K562 (cell line): ENCODE results near the gene GJD2. TPM values are rescaled to one million over a fixed set of nuclear protein-coding genes. Genes with fewer than 3 reads are reported as not detected.

Experiments used
- CXXC5 ChIP-seq: fragments of 250-450 bp; sonication (Bioruptor Pico); IDR thresholded peaks from 2 replicates; pipeline ENCODE4 v1.8.0; 2022; ENCODE audit warnings: inconsistent platforms, mild to moderate bottlenecking, moderate library complexity
- FOXJ3 ChIP-seq: sonication (generic); formaldehyde crosslinking; IDR thresholded peaks from 2 replicates; pipeline ENCODE4 v1.4.0; 2020; ENCODE audit warnings: mild to moderate bottlenecking, missing genetic modification reagents
- HDAC2 ChIP-seq: fragments of 450-650 bp; IDR thresholded peaks from 2 replicates; pipeline ENCODE4 v1.6.1; 2016; ENCODE audit warnings: mild to moderate bottlenecking
- HEY1 ChIP-seq: fragments of 250-450 bp; sonication (Bioruptor Pico); IDR thresholded peaks from 2 replicates; pipeline ENCODE4 v1.5.0; 2020; ENCODE audit warnings: mild to moderate bottlenecking, moderate library complexity, borderline replicate concordance
- HMBOX1 ChIP-seq: sonication (generic); IDR thresholded peaks from 2 replicates; pipeline ENCODE4 v1.6.1; 2016
- HMG20B ChIP-seq: fragments of 250-450 bp; sonication (Bioruptor Pico); IDR thresholded peaks from 2 replicates; pipeline ENCODE4 v1.5.0; 2021; ENCODE audit warnings: mild to moderate bottlenecking
- NELFE ChIP-seq: IDR thresholded peaks from 2 replicates; pipeline ENCODE4 v1.6.1; 2011; ENCODE audit warnings: mild to moderate bottlenecking; ENCODE audit not compliant: insufficient read depth, insufficient read length
- PHF20 ChIP-seq: fragments of 450-650 bp; IDR thresholded peaks from 2 replicates; pipeline ENCODE4 v1.6.1; 2018; ENCODE audit not compliant: partially characterized antibody
- RBBP5 ChIP-seq: fragments of 200-600 bp; sonication (generic); IDR thresholded peaks from 2 replicates; pipeline ENCODE4 v1.6.1; 2012; ENCODE audit warnings: borderline replicate concordance, mild to moderate bottlenecking, low read length, control low read depth, inconsistent platforms; ENCODE audit not compliant: insufficient read depth, poor library complexity, severe bottlenecking
- SP1 ChIP-seq: sonication (generic); formaldehyde crosslinking; IDR thresholded peaks from 2 replicates; pipeline ENCODE4 v1.8.1; 2022; ENCODE audit warnings: mild to moderate bottlenecking, missing genetic modification reagents
- U2AF1 ChIP-seq: fragments of 200-400 bp; formaldehyde crosslinking; optimal IDR thresholded peaks from 2 replicates; pipeline ENCODE3; 2017; ENCODE audit warnings: mild to moderate bottlenecking, low read depth, low read length, moderate library complexity
- ZC3H11A ChIP-seq: IDR thresholded peaks from 2 replicates; pipeline ENCODE4 v1.6.1; 2012; ENCODE audit warnings: low read depth, low read length, improper control_type of control experiment
- ZNF239 ChIP-seq: fragments of 250-450 bp; sonication (Bioruptor Pico); IDR thresholded peaks from 2 replicates; pipeline ENCODE4 v1.4.0; 2020; ENCODE audit warnings: mild to moderate bottlenecking
- ZNF318 ChIP-seq, 2 experiments: fragments of 450-650 bp; IDR thresholded peaks; 2 replicates each; pipeline ENCODE4 v1.6.1; 2016; ENCODE audit warnings: mild to moderate bottlenecking in 2 of 2, borderline replicate concordance in 1 of 2, low read depth in 1 of 2, moderate library complexity in 1 of 2
- ZNF518B ChIP-seq: fragments of 250-450 bp; sonication (Bioruptor Pico); IDR thresholded peaks from 2 replicates; pipeline ENCODE4 v1.5.0; 2021; ENCODE audit warnings: mild to moderate bottlenecking, moderate library complexity
- polyA plus RNA-seq, 8 experiments: library from polyadenylated mRNA; depleted of rRNA in 4 of 8; stranded (reverse) in 5 of 8; unstranded in 3 of 8; fragments of >200 nt; fragmentation: Nextera tagmentation in 2 of 8; fragmentation: Illumina TruSeq in 1 of 8; extraction: Ambion mirVana in 2 of 8; extraction: Trizol in 1 of 8; gene quantifications; 2 replicates each; pipeline versions ENCODE4 v1.2.1 to v1.2.3, GENCODE V29; 2011 to 2014; ENCODE audit warnings: inconsistent platforms in 1 of 8, missing spikeins in 1 of 8
- total RNA-seq, 7 experiments: library from RNA; depleted of rRNA in 6 of 7; stranded (reverse); fragments of >200 nt in 6 of 7; fragmentation: Illumina TruSeq in 2 of 7; extraction: Trizol in 2 of 7; gene quantifications; 2 replicates each; pipeline versions ENCODE4 v1.2.1 to v1.2.3, GENCODE V29; 2011 to 2021; ENCODE audit warnings: low replicate concordance in 1 of 7

The GJD2 gene
- total and polyA plus RNA-seq, 9 of the 15 experiments (the other 6 are each of a cell fraction or from before 2014, with no cell fraction given) = not detected

GRCh38 chr15:34753236-34753894 is 1.4 kb downstream of the GJD2 start (continued):
- TF ChIP-seq ZNF318 (IDR thresholded peaks at IDR 0.05; ENCODE audit: borderline replicate concordance in 1 of 2, low read depth in 1 of 2) (no peak), RBBP5 (no peak), ZNF239 (CRISPR knock-in tag) (no peak), HEY1 (CRISPR knock-in tag) (no peak), ZC3H11A (no peak), FOXJ3 (0 out of 2 replicates have a peak, but pooled peaks have one; percentile 48), NELFE (no peak), CXXC5 (0 out of 2 replicates have a peak, but pooled peaks have one; percentile 32), SP1 (CRISPR knock-in tag) (no peak), PHF20 (no peak), HDAC2 (peak; percentile 67), ZNF518B (CRISPR knock-in tag) (no peak), U2AF1 (no peak), HMG20B (CRISPR knock-in tag) (no peak), HMBOX1 (peak; percentile 51; the same call in 1 of the 2 replicates)
